HG02885 (cell line): ENCODE measurements around the gene GNGT1.
"Not testable (repeated sequence)": the region's sequence is repeated elsewhere in the genome, so short reads cannot be mapped to it uniquely, and the experiment has no call there.

ENCODE experiments used
- ATAC-seq: cut with Tn5 transposase; IDR thresholded peaks from one replicate; pipeline ENCODE4 v1.9.1; 2021; ENCODE audit warnings: mild to moderate bottlenecking; ENCODE audit not compliant: unreplicated experiment, poor library complexity

Gene GNGT1

DNA sequence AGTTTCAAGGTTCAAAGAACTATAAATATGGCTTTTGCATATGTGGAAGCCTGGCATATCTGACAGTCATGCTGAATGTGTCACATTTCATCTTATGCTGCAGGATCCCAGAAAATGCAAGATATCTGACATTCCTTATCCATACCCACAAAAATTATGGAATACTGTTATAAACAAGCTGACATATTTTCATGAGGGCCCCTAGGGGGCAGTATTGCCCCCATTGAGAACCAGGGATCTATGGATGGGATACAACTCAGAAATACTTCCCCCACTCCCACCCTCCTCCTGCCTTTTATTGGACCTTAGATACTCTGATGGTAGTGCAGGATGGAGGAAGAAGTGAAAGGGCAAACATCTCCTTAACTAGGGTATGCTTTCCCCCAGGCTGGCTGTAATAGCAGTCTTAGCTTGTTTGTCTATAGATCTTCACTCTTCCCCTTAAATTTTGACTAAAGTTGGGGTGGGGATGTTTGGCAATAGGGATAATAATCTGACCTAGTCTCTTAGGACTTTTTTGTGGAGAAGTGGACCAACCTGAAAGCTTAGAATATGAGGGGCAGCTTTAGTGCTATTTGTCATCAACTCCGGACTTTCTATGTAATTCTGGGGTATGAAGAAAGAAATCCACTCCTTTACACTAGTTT lies 3.5 kb upstream of the GNGT1 start:
- peak; percentile 64 for ATAC-seq

GRCh38 chr7:93910076-93910994 lies 4.0 kb downstream of the GNGT1 start:
- ATAC-seq = no peak

DNA sequence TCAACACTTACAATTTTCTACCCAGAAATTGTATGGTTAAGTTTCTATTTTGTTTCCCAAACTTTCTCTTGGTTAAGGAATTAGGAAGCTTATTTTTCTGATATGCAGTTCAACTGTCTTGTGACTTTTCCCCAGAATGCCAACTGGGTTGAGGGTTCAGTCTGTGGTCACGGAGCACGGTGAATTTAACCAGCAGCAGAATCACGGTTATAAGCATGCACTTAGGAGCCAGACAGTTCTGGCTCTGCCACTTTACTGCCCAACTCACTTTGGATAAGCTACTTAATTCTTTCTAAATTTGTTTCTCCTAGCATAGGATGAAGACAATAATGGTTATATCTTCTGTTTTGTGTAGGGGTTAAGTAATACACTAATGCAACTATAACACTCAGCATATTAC lies 4.9 kb downstream of the GNGT1 start:
- not testable (repeated sequence) for ATAC-seq

DNA sequence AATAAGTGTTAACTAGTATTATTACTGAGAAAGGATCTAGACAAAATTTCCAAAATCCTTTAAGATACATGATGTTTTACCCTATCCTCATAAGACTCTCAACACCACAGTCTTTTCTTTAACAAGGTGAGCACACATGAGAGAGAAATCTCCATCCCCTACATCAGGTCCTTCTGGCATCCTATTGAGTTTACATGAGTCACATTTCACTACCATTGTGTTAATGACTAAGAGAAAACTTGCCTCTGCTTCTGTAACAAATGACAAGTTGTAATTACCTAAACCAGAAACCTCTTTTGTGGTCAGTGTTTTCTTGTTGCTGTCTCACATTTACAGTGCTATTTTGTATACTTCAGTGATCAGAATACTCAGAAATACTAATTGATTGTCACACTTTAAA lies 5.3 kb downstream of the GNGT1 start:
- ATAC-seq = peak; percentile 74

GRCh38 chr7:93913197-93913596 lies 6.8 kb downstream of the GNGT1 start:
- ATAC-seq = no peak

GRCh38 chr7:93914581-93915066 lies 8.3 kb downstream of the GNGT1 start:
- ATAC-seq = no peak

DNA sequence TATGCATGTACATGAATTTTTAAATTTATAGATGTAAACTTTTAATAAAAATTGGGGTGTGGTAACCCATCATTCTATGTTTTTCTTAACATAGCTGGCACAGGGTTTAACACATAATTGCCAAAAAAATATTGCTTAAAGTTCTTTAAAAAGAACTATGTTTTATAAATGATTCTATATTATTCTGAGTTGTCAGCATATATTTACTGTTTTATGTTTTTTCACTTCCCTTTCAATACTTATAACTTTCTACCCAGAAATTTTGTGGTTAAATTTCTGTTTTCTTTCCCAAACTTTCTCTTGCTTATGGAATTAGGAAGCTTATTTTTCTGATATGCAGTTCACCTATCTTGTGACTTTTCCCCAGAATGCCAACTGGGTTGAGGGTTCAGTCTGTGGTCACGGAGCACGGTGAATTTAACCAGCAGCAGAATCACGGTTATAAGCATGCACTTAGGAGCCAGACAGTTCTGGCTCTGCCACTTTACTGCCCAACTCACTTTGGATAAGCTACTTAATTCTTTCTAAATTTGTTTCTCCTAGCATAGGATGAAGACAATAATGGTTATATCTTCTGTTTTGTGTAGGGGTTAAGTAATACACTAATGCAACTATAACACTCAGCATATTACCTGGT lies 9.0 kb downstream of the GNGT1 start:
- not testable (repeated sequence) for ATAC-seq

GRCh38 chr7:93915888-93916287 lies 9.5 kb downstream of the GNGT1 start:
- peak; percentile 66 for ATAC-seq

DNA sequence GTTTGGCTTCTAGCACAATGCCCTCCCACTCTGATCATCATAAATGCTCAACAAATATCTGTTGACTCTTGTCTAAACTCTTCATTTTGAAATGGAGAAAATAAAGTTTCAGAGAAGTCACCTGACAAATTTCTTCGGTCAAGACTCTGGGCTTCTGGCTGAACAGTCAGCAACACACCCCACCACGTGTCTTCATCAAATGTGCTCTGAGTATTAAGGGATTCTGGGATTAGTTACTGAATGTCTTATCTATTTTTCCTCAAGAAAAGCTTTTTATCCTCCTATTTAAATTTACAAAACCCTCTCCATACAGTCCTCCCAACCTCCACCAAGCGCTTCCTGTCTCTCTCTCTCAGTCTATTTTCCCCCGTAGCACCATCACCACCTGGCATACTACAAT lies 9.9 kb downstream of the GNGT1 start:
- ATAC-seq = peak; percentile 11

DNA sequence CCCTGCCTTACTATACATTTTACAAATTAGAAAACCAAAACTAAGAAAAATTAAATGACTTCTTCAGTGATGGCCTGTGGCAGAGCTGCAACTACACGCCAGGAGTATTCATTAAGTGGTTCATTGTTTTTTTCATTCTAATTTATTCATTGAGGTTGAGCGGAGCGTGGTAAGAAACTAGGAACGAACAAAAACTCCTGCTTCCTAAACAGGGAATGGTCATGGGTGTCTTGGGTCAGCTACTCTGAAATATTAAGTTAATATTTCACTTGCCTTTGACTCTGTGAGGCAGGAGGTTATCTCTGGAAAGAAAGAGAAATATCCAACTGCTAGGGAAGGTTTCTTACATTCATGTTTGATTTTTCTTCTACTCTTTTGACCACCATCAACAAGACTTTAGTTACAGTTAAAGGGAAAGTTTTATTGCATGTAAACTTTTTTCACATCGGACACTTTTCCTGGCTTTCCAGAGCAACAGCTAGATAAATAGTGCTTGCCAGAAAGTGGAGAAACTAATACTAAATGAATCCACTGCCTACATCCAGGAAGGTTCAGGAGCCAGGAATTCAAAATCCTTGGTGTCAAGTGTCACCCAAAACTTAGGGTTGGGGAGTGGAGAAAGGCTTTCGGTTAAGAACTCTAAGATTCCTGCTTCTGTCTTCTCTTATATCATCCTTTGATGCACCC lies 14.3 kb downstream of the GNGT1 start:
- no peak for ATAC-seq

- no peak for ATAC-seq
These were observed 14.8 kb downstream of the GNGT1 start for GRCh38 chr7:93921186-93921585.

- ATAC-seq = peak; percentile 97
These were observed 15.5 kb downstream of the GNGT1 start, which contains the start of gene GNG11 for GRCh38 chr7:93921607-93922566. Gene GNG11, plus strand, starts transcription at chr7:93921735. Its CDS starts 403 bp downstream, at chr7:93922138.

DNA sequence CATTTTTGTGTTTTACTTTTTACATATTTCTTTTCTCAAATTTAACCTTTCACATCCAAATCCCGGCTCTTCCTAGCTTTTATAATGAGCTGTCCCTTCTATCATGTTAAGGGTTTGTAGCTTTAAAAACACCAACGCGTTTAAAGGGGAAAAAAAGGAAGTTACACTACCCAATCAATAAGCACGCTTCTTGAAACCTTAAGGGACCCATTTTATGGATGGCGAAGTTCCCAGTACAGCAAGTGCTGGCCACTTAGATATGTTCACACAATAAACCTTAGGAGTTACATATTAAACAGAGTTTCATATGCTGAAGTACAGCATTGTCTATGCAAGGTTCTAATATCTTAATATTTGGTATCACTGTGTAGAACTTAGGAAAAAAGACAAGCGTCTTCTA lies 16.9 kb downstream of the GNGT1 start:
- no peak for ATAC-seq

DNA sequence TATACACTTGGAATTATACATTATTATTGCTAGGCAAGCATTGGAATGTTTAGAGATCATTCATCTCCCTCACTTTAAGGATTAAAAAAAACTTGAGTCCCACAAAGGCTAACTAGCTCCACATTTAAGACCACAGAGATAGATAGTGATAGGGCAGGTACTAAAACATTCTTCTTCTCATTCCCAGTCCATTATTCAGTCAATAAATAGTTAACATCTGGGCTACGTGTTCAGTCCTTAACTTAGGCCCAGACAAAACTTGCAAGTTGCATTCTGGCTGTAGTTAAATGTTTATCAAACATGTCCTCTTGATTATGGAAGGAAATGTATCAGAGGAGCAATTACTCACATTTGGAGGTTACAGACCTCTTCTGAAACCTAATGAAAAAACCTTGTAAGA lies 17.6 kb downstream of the GNGT1 start:
- ATAC-seq = no peak

DNA sequence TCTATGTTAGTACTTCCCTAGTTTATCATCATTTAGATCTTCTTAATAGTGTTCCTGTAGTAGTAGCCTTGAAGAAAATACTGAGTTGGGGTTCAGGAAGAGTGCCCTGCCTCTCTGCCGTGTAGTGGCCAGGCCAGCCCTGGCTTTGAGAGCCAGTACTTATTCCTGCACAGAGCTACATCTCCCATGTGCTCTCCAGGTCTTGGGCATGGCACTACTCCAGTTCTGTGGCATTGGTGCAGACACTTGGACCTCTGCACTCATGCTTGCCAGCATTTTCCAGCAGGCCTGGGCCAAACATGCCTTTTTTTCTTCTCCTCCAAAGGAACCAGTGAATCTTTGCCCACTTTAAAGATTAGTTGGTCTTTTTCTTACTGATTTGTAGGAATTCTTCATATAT lies 20.4 kb downstream of the GNGT1 start:
- no peak for ATAC-seq

DNA sequence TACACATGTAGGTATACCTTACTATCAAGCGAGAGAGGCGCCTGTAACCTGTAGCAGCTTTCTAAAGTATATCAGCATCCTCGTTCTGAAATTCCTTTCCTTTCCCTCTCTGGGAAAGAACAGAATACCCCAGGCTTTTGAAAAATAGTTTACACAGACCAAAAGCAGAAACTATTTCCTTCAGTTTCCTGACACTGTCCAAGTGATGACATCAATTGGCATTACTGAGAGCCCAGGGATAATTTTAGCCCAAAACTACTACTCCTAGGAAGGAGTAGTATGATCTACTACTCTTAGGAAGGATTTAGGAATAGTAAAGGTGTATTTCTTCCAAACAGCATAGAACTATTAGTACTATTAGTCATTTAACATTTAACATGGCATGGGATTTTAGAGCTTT lies 21.2 kb downstream of the GNGT1 start:
- no peak for ATAC-seq

GRCh38 chr7:93931655-93932054 lies 25.3 kb downstream of the GNGT1 start:
- ATAC-seq = no peak

DNA sequence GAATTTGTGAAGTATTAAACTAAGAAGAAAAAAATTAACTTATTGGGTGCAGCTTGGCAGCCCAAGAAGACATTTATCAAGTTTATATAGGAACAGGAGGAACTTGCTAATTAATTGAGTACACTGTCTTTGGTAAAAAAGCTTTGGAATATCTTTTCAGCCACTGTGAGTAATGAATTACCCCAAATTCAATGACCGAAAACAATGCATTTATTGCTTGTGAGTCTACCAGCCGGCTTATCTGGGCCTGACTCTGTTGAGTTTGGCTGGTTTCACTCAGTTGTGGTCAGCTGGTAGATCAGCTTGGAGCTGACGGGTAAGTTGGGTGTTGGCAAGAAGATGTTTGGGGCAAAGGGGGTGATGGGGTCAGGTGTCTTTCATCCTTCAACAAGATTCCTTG lies 26.8 kb downstream of the GNGT1 start:
- no peak for ATAC-seq

GRCh38 chr7:93935102-93935501 lies 28.7 kb downstream of the GNGT1 start:
- ATAC-seq = no peak
